ENCODE measurements around the gene ZFP64.
"Not testable (repeated sequence)": the region's sequence is repeated elsewhere in the genome, so short reads cannot be mapped to it uniquely, and the experiment has no call there.

Gene ZFP64

DNA sequence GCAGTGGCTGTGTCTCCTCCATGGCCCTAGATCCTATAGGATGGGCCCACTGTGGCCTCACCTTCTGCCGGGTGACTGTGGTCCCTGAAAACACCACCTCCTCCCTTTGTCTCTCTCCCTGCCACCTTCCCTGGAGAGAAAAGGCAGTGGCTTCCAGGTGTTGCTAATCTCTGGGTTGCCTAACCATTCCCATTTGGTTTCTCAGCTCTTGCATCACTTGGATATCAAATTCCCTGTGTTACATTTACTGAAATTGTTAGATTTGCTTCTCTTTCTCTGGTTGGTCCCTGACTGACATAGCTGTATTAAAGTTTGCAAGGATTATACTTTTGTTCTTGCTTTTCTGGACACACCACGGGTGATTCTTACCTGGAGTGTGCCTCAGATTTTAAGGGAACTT, 9.3 kb upstream of the ZFP64 start:
- no peak for DNase-seq

DNA sequence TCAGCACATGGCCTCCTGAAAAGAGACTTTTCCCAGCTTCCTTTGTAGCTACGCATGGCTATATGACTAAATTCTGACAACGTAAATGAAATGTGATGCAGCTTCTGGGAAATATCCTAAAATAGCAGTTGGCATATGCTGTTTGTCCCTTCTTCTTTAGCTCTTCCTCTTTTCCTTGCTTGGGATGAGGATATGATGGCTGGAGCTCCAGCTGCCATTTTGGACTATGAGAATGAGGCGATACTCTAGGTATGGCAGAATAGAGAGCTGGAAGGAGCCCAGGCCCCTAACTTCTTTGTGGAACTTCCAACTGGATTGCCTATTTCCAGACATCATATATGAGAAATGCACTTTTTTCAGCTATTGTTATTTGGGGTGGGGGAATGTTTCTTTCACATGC, 5.3 kb upstream of the ZFP64 start:
- DNase-seq: no peak

DNA sequence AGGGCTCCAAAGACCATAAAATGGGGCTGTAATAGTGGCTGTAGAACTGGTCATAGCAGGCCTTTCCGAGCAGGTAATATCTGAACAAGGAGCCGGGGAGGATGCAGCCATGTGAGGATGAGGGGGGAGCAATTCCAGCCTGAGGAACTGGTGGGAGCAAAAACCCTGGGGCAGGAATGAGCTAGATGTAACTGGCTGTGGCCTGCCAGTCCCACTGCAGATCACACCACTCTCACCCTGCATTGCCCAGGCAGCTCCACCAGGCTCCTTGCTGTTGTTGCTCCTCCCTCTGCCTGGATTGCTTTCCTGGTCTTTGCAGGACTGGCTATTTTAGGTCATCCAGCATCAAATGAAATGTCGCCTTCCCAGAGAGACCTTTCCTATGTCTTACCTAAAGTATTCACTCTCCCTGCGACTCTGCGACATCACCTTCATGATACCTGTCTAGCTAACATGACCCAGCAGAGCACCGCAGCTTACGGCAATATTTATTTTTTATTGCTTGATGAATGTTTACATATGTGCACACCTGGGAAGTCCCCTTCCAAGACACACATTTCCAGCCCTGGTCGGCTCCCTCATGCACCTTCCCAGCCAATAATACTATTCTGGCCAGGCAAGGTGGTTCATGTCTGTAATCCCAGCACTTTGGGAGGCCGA, 2.4 kb upstream of the ZFP64 start:
- DNase-seq: no peak

GRCh38 chr20:52193133-52193532, 1.6 kb upstream of the ZFP64 start:
- DNase-seq: no peak

DNA sequence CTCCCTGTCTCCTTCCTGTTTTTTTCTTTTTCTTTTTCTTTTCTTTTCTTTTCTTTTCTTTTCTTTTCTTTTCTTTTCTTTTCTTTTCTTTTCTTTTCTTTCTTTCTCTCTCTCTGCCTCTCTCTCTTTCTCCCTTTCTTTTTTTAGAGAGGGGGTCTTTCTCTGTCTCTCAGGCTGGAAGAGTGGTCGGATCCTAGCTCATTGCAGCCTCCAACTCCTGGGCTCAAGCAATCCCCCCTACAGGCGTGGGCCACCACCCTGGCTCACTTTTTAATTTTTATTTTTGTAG, 1.1 kb upstream of the ZFP64 start:
- not testable (repeated sequence) for DNase-seq

DNA sequence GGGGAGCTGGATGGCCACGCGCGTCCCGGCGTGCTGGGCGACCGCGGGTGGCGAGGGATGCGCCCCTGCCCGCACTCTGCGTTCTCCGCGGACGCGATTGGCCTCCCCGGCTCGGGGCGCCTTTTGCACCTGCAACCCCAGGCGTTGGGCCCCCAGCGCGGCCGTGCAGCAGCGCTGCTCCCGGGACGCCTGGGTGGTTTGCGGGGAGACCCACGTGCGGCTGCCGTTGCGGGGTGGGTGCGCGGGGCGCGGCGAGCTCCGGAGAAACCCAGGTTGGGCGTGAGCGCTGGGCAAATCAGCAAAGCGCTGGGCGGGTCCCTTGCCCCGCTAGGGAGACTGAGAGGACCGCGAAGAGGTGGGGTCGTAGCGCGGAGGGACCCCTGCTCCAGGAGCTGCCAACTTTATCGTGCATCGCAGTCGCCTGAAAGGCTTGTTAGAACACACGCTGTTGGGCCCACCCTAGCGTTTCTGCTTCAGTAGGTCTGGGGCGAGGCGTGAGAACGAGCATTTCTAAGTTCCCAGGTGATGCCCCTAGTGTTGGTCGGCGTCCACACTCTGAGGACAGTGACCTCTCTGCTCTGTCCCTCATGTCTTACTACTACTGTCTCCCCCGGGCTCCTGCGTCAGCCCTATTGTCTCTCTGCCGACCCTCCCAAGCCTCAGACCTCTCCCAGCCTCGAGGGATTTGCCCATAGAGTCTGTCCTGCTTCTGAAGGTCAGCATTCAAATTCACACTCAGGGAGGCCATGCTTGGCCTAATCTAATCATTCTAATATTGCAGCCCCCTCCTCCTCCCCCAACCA, 538 bp upstream of the ZFP64 start:
- no peak for DNase-seq

GRCh38 chr20:52190437-52191131, 995 bp downstream of the ZFP64 start:
- no peak for DNase-seq

GRCh38 chr20:52181766-52182165, 9.8 kb downstream of the ZFP64 start:
- no peak for DNase-seq

- DNase-seq: no peak
Observed at GRCh38 chr20:52180180-52180840, 11.3 kb downstream of the ZFP64 start.

DNA sequence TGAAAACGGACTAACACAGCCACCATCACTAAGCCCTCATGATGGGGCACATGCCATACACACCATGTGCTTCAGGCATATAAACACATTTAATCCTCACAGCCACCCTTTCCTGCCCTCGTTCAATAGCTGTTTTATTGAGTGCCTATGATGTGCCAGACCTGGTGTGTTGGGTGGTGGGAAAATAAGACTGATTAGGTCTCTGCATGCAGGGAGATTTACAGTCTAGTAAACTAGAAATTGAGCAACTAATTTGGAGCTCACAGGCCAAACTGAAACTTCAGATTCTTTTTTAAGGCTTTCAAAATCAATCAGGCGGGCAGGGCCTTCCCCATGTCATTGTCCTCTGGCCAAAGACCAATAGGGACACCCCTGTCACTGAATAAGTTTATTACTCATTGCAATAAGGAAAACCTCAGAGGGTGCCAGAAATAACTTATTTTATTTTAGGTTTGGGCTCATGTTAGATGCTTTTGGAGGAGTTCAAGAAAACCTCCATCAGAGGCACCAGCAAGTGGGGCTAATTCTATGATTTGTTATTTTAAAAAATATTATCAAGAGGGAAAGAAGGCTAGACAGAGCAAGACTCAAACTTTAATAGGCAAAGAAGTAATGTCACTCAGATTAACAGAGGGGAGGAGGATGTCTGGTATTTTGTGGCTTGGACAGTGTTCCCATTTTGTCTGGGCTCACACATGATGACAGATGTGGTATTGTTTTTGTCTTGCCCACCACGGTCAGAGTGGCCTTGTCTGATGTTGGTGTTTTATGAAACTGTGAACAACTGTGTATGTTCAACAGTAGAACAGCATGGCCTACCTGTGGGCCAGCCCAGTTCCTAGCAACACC, 12.0 kb downstream of the ZFP64 start:
- DNase-seq: no peak

GRCh38 chr20:52178691-52179090, 12.9 kb downstream of the ZFP64 start:
- no peak for DNase-seq

GRCh38 chr20:52175840-52176239, 15.7 kb downstream of the ZFP64 start:
- DNase-seq: no peak

GRCh38 chr20:52172392-52173047, 19.1 kb downstream of the ZFP64 start:
- DNase-seq: no peak

DNA sequence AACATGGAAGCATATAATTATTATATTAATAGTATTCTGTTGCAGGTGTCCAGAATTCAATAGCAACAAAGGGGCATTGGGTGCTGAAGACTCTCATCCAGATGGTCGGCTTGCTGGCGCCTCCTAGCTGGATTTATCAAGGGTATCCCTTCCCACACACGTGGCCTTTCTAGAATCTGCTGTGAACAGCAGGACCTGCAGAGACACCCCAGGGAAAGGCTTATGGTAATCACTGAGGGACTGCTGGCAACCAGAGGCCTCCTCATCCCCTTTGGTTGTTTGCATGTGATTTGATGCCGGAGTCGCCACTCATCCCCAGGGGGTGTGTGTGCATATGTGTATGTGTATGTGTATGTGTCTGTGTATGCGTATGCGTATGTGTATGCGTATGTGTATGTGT, 20.6 kb downstream of the ZFP64 start:
- no peak for DNase-seq

- DNase-seq: no peak
Observed at GRCh38 chr20:52168116-52168515, 23.5 kb downstream of the ZFP64 start.

DNA sequence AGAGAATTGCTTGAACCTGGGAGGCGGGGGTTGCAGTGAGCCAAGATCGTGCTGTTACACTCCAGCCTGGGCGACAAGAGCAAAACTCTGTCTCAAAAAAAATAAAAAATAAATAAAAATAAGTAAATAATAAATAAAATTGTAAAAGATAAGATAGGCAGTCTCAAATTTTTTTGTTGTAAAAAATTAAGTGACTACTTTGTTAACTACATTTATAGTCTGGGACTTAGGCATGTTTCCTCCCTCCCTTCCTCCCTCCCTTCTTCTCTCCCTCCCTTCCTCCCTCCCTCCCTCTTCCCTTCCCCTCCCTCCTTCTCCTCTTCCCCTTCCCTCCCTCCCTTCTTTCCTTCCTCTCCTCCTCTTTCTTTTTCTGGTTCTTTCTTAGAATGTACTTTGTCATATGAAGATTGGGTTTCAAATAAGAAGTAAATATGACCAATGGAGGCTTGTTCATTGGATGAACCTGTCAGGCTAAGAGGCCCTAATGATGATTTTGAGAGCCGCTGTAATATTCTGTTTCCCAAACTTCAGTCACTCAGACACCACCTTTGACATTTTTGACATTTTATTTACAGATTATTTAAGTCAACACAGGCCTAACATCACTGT, 24.2 kb downstream of the ZFP64 start:
- no peak for DNase-seq

DNA sequence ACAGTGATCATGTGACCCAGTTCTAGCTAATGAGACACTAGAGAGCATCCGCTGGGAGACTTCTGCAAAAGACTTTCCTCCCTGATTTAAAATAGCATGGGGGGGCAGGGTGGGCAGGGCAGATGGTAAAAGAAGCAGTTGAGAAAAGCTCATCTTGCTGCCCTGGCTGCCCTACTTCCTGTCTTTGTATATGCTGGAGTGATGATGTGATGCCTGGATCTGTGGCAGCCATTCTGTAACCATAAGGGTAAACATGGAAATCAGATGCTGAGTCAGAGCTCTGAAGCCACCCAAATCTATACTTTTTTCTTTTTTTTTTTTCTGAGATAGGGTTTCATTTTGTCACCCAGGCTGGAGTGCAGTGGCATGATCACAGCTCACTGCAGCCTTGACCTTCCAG, 25.4 kb downstream of the ZFP64 start:
- no peak for DNase-seq

- DNase-seq: no peak
Observed at GRCh38 chr20:52160621-52161204, 30.9 kb downstream of the ZFP64 start.

DNA sequence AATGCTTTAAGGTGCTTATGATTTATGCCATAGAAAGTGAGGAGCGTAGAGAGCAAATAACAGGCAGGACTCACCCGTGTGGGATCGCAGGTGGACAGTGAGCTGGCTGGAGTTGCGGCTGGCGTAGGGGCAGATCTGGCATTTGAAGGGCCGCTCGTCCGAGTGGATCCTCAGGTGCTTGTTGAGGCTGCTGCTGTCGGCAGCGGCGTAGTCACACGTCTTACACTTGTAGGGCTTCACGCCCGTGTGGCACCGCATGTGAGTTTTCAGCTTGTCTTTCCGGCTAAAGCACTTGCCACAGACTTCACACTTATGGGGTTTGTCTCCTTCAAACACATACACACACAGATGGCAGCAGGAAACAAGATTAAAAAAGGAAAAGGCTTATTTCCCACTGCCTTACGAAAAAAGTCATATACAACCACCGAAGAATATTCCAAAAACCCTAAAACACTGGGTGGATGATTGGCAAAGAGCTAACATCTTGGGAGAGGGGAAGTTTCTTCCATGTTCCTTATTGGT, 31.5 kb downstream of the ZFP64 start:
- no peak for DNase-seq

- DNase-seq: no peak
Observed at GRCh38 chr20:52154575-52154974, 37.0 kb downstream of the ZFP64 start.

DNA sequence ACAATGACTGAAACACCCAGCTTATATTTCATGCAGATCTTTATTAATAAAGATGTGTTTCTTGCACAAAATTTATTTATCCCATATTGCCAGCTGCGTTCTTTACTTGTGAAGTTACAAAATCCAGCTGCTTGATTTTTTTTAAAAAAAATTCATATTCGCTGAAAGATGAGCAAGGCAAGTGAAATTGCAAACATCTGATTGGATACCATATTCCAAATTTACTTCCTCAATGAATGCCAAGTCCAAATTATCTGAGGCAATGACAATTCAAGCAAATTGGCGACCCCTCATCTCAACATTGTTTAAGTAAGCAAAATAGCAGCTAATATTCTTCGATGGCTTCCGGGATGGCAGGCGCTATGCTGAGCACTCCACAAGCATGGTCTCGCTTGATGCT, 37.7 kb downstream of the ZFP64 start:
- no peak for DNase-seq

Measured in NCI-H2081 treated with DMSO at 0.1 percent for 48 hours (cell line).